Endodermal cell (in vitro differentiated cells): ENCODE measurements around the gene ZNF423. TPM values are rescaled to one million over a fixed set of nuclear protein-coding genes. Genes with fewer than 3 reads are reported as not detected.

Source experiments
- DNase-seq: peaks from one replicate; pipeline ENCODE4 v3.0.0-alpha.2; 2017
- H3K27ac ChIP-seq: 2 replicates; pipeline ENCODE4 v1.5.1; 2013; ENCODE audit warnings: mild to moderate bottlenecking, low read depth, low read length, moderate library complexity
- H3K27me3 ChIP-seq: 2 replicates; pipeline ENCODE4 v1.6.1; 2013; ENCODE audit warnings: mild to moderate bottlenecking, low read length, moderate library complexity; ENCODE audit not compliant: insufficient read depth, control insufficient read depth, poor library complexity, severe bottlenecking
- H3K36me3 ChIP-seq: 2 replicates; pipeline ENCODE4 v1.7.0; 2013; ENCODE audit warnings: mild to moderate bottlenecking, low read length, moderate library complexity; ENCODE audit not compliant: control insufficient read depth, insufficient read depth
- H3K4me1 ChIP-seq: one replicate; pipeline ENCODE4 v1.7.0; 2013; ENCODE audit warnings: low read length; ENCODE audit not compliant: control insufficient read depth, insufficient read depth
- H3K4me3 ChIP-seq: 2 replicates; pipeline ENCODE4 v1.5.1; 2013; ENCODE audit warnings: mild to moderate bottlenecking, low read length, moderate library complexity
- H3K9ac ChIP-seq: 2 replicates; pipeline ENCODE4 v1.6.1; 2013; ENCODE audit warnings: mild to moderate bottlenecking, low read length, moderate library complexity; ENCODE audit not compliant: poor library complexity, severe bottlenecking; ENCODE audit errors: extremely low read depth
- H3K9me3 ChIP-seq: 2 replicates; pipeline ENCODE4 v1.6.1; 2013; ENCODE audit warnings: mild to moderate bottlenecking, low read length, moderate library complexity; ENCODE audit not compliant: control insufficient read depth
- H3K27ac Mint-ChIP-seq: 2 replicates; pipeline ENCODE4 v1.8.0; 2020; ENCODE audit warnings: mixed read lengths
- H3K27me3 Mint-ChIP-seq: 2 replicates; pipeline ENCODE4 v1.8.0; 2021; ENCODE audit warnings: mild to moderate bottlenecking, mixed read lengths; ENCODE audit not compliant: insufficient read depth
- H3K36me3 Mint-ChIP-seq: 2 replicates; pipeline ENCODE4 v1.8.0; 2020; ENCODE audit warnings: low read depth, mixed read lengths
- H3K4me1 Mint-ChIP-seq: 2 replicates; pipeline ENCODE4 v1.8.0; 2020; ENCODE audit warnings: mixed read lengths
- H3K4me3 Mint-ChIP-seq: 2 replicates; pipeline ENCODE4 v1.8.0; 2020; ENCODE audit warnings: mild to moderate bottlenecking, moderate library complexity, mixed read lengths
- H3K9me3 Mint-ChIP-seq: 2 replicates; pipeline ENCODE4 v1.8.0; 2020; ENCODE audit warnings: mild to moderate bottlenecking, mixed read lengths
- CTCF ChIP-seq: fragments of 200-600 bp; sonication (generic); conservative IDR thresholded peaks from 2 replicates; pipeline ENCODE4 v1.5.0; 2021; ENCODE audit warnings: antibody characterized with exemption, mild to moderate bottlenecking
- WGBS, 2 experiments: methylation state at CpG; one replicate each; pipeline versions ENCODE4 v1.1.5 to v1.1.7; 2013; ENCODE audit warnings: missing lambda C conversion rate in 2 of 2, mixed read lengths in 1 of 2; ENCODE audit not compliant: insufficient coverage in 1 of 2, insufficient read length in 1 of 2; 5-methylcytosine and 5-hydroxymethylcytosine counted together
- total RNA-seq, 2 donors: library from RNA; stranded (reverse); fragmentation: NEBNext Ultra II Directional in 1 of 2; extraction: Animal tissue kit (Norgen Biotek cat#: 25700) in 1 of 2; gene quantifications; 2 replicates in 1 of 2; 3 replicates in 1 of 2; pipeline ENCODE4 v1.2.1, GENCODE V29; 2021

The ZNF423 gene
- total RNA-seq, 2 donors from 2014 or later, result 30.3 to 41.9 TPM

GRCh38 chr16:49461517-49461951 lies 394.4 kb downstream of the ZNF423 start:
- Histone ChIP-seq H3K27me3 (peaks cover 13% of the 10 kb centered on the region), H3K4me3 (no peak overlapping the region), H3K36me3 (no peaks in the 10 kb centered on the region), H3K27ac (no peak overlapping the region), H3K9ac (no peak overlapping the region), H3K9me3 (no peaks in the 10 kb centered on the region), H3K4me1 (no peaks in the 10 kb centered on the region)
- Mint-ChIP-seq H3K4me3 (no peak overlapping the region), H3K9me3 (no peaks in the 10 kb centered on the region), H3K27ac (no peak overlapping the region), H3K27me3 (peaks cover 20% of the 10 kb centered on the region), H3K36me3 (no peaks in the 10 kb centered on the region), H3K4me1 (peaks cover 7% of the 10 kb centered on the region)
- TF ChIP-seq CTCF, result no peak
- WGBS, 2 experiments, result 93 to 100% methylated on average over 1 to 7 of the region's 7 CpGs
- DNase-seq, result peak; percentile 31

- WGBS, 2 experiments, result 83 to 84% methylated on average over 4 to 10 of the region's 10 CpGs
- no peak overlapping the region for H3K4me3 ChIP-seq
- H3K27ac Mint-ChIP-seq, result no peak overlapping the region
Measured at GRCh38 chr16:49460786-49461470, 395.0 kb downstream of the ZNF423 start.

DNA sequence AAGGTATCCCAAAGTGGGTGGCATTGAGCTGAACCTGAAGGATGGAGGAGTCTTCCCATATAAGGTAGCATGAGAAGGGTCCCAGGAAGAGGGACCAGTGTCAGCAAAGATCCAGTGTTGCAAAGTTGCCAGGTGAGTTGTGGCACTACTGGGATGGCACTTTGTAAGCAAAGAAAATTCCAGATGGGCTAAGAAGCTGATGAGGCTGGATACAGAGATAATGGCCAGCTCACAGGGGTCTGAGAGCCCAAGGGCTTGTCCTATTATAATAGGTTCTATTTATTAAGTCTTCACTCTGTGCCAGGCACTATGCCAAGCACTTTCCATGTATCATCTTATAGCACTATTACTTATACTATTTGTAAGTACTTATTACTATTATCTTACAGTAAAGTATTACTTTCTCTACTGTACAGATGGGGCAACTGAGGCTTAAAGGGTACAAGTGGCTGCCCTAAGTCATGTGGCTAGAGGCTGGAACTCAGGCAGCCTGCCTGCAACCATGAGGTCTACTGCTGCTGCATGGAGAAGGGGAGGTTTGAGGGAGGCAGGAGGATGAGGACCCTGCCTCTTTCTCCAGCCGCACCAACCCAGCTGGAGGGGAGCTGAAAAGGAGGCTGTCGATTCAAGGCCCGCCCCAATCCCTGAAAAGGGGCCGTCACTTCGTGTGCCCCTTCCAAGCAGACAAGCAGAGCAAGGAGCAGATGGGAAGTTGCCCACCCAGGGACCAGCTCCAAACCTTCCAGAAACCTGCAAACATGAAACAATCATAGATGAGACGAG lies 395.8 kb downstream of the ZNF423 start:
- H3K27me3 ChIP-seq, result no peaks in the 10 kb centered on the region
- Mint-ChIP-seq H3K4me3 (no peak overlapping the region), H3K4me1 (peaks cover 4% of the 10 kb centered on the region), H3K36me3 (no peaks in the 10 kb centered on the region), H3K9me3 (no peaks in the 10 kb centered on the region), H3K27ac (no peak overlapping the region), H3K27me3 (peaks cover 7% of the 10 kb centered on the region)
- TF ChIP-seq CTCF, result no peak
- DNase-seq, result peak; percentile 48
- H3K4me1 ChIP-seq, result no peaks in the 10 kb centered on the region
- no peak overlapping the region for H3K27ac ChIP-seq
- H3K9ac ChIP-seq, result no peak overlapping the region
- no peaks in the 10 kb centered on the region for H3K36me3 ChIP-seq
- 71 to 82% methylated on average over 3 to 6 of the region's 6 CpGs for WGBS, 2 experiments
- H3K9me3 ChIP-seq, result no peaks in the 10 kb centered on the region
- H3K4me3 ChIP-seq, result no peak overlapping the region

More at GRCh38 chr16:49460786-49461470, 395.0 kb downstream of the ZNF423 start:
- Mint-ChIP-seq H3K4me1 (peaks cover 7% of the 10 kb centered on the region), H3K36me3 (no peaks in the 10 kb centered on the region), H3K27me3 (peaks cover 14% of the 10 kb centered on the region), H3K4me3 (no peak overlapping the region), H3K9me3 (no peaks in the 10 kb centered on the region)
- no peaks in the 10 kb centered on the region for H3K9me3 ChIP-seq
- TF ChIP-seq CTCF, result no peak
- H3K27me3 ChIP-seq, result peaks cover 7% of the 10 kb centered on the region
- no peak overlapping the region for H3K9ac ChIP-seq
- DNase-seq, result peak; percentile 37
- no peak overlapping the region for H3K27ac ChIP-seq
- H3K36me3 ChIP-seq, result no peaks in the 10 kb centered on the region
- H3K4me1 ChIP-seq, result no peaks in the 10 kb centered on the region
